Mesothelial cell of epicardium (in vitro differentiated cells): ENCODE data around the gene RNF130. TPM values are rescaled to one million over a fixed set of nuclear protein-coding genes. Genes with fewer than 3 reads are reported as not detected.

Experiments
- DNase-seq, 2 experiments: peaks; one replicate each; pipeline ENCODE4 v3.0.0; 2021; ENCODE audit warnings: low spot score in 2 of 2; ENCODE audit not compliant: unreplicated experiment in 2 of 2
- H3K27ac Mint-ChIP-seq: 2 replicates; pipeline ENCODE4 v1.8.0; 2021; ENCODE audit warnings: mixed read lengths
- H3K27me3 Mint-ChIP-seq: 2 replicates; pipeline ENCODE4 v1.8.0; 2021; ENCODE audit warnings: low read depth, mixed read lengths
- H3K36me3 Mint-ChIP-seq: 2 replicates; pipeline ENCODE4 v1.8.0; 2021; ENCODE audit warnings: mixed read lengths
- H3K4me1 Mint-ChIP-seq: 2 replicates; pipeline ENCODE4 v1.8.0; 2021; ENCODE audit warnings: mixed read lengths
- H3K4me3 Mint-ChIP-seq: 2 replicates; pipeline ENCODE4 v1.8.0; 2021; ENCODE audit warnings: mild to moderate bottlenecking, moderate library complexity, mixed read lengths
- H3K9me3 Mint-ChIP-seq: 2 replicates; pipeline ENCODE4 v1.8.0; 2021; ENCODE audit warnings: mixed read lengths
- total RNA-seq: library from RNA; stranded (reverse); gene quantifications from 3 replicates; pipeline ENCODE4 v1.2.1, GENCODE V29; 2021
- TF ChIP-seq, protein P1 (sequence below): fragments of 200-600 bp; sonication (generic); IDR thresholded peaks from one replicate; pipeline ENCODE4 v1.5.0; 2021; ENCODE audit warnings: antibody characterized with exemption; ENCODE audit not compliant: unreplicated experiment

Gene RNF130
- total RNA-seq, 1 donor from 2014 or later = 44.9 TPM

DNA sequence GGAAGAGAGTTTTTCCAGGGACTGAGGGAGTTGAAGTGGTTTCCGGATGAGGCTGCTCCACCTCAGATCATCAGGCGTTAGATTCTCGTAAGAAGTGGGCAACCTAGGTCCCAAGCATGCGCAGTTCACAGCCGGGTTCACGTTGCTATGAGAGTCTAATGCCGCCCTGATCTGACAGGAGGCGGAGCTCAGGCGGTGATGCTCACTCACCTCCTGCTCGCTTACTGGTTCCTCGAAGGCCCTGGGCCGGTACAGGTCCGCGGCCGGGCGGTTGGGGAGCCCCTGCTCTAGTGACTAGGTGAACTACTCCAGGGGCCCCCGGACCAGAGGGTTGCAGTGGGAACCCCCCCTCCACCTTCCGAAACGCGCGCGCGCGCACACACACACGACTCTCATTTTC lies 997 bp upstream of the RNF130 start:
- no peaks in the 10 kb centered on the region for H3K9me3 Mint-ChIP-seq
- H3K4me1 Mint-ChIP-seq = peaks cover 30% of the 10 kb centered on the region
- DNase-seq = no peak
- peaks cover 4% of the 10 kb centered on the region for H3K27me3 Mint-ChIP-seq
- H3K4me3 Mint-ChIP-seq = peak overlapping the region; percentile 50
- TF ChIP-seq, protein P1, sequence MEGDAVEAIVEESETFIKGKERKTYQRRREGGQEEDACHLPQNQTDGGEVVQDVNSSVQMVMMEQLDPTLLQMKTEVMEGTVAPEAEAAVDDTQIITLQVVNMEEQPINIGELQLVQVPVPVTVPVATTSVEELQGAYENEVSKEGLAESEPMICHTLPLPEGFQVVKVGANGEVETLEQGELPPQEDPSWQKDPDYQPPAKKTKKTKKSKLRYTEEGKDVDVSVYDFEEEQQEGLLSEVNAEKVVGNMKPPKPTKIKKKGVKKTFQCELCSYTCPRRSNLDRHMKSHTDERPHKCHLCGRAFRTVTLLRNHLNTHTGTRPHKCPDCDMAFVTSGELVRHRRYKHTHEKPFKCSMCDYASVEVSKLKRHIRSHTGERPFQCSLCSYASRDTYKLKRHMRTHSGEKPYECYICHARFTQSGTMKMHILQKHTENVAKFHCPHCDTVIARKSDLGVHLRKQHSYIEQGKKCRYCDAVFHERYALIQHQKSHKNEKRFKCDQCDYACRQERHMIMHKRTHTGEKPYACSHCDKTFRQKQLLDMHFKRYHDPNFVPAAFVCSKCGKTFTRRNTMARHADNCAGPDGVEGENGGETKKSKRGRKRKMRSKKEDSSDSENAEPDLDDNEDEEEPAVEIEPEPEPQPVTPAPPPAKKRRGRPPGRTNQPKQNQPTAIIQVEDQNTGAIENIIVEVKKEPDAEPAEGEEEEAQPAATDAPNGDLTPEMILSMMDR = no peak
- no peaks in the 10 kb centered on the region for H3K36me3 Mint-ChIP-seq
- H3K27ac Mint-ChIP-seq = no peak overlapping the region

DNA sequence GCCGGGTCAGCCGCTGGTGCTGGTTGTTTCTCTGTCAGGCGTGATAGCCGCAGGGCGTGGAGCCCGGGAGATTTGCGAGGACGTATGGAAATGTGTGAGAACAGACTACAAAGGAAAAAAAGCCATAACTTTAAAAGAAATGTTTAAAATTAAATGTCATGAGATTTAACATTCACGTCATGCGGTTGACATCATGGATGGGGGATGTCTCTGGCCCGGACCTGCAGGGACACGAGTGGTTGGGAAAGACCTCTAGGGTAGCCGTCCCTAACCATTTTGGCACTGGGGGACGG lies 643 bp upstream of the RNF130 start:
- H3K4me3 Mint-ChIP-seq = peak overlapping the region; percentile 38
- peaks cover 4% of the 10 kb centered on the region for H3K27me3 Mint-ChIP-seq
- H3K27ac Mint-ChIP-seq = no peak overlapping the region
- TF ChIP-seq, protein P1 = no peak
- no peak for DNase-seq
- no peaks in the 10 kb centered on the region for H3K9me3 Mint-ChIP-seq
- H3K36me3 Mint-ChIP-seq = no peaks in the 10 kb centered on the region
- peaks cover 32% of the 10 kb centered on the region for H3K4me1 Mint-ChIP-seq

DNA sequence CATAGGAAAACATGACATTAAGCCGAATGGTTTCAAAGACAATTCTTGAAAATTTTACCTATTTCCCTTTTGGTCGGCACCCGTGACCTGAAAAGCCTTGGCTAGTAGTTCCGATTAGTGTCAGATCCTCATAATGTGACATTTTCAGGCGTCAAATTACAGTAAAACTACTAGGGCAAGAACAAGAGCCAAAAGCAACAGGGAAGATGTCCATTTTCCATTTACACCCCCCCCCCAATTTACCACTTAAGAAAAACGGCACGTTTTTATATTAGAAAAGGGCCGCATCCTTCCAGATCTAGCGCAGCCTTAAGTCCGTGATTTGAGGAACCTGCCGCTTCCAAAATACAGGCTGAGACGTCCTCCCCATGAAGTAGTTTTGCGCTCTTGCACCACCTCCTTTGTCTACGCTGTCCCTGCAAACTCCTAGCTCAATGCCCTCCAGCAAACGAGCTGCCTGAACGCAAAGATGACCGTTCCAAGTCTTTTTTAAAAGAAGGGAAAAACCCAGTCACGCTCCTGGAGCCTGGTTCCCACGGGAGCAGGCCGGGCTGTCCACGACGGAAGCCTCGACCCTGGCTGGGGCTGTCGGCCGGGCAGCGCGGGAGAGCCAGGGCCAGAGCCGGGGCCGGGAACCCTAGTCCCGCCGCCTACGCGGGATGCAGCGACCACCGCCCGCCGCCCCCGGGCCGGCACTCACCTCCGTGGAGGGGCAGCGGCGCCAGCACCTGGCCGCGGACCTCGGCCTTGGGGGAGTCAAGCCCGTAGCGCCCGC lies 616 bp downstream of the RNF130 start:
- Mint-ChIP-seq H3K9me3 (no peaks in the 10 kb centered on the region), H3K27ac (peak overlapping the region; percentile 85), H3K27me3 (peaks cover 4% of the 10 kb centered on the region), H3K4me3 (peak overlapping the region; percentile 84), H3K4me1 (peaks cover 33% of the 10 kb centered on the region), H3K36me3 (peaks cover 2% of the 10 kb centered on the region)
- TF ChIP-seq, protein P1 = no peak
- peak in 1 of 2 experiments; percentile 67 for DNase-seq

DNA sequence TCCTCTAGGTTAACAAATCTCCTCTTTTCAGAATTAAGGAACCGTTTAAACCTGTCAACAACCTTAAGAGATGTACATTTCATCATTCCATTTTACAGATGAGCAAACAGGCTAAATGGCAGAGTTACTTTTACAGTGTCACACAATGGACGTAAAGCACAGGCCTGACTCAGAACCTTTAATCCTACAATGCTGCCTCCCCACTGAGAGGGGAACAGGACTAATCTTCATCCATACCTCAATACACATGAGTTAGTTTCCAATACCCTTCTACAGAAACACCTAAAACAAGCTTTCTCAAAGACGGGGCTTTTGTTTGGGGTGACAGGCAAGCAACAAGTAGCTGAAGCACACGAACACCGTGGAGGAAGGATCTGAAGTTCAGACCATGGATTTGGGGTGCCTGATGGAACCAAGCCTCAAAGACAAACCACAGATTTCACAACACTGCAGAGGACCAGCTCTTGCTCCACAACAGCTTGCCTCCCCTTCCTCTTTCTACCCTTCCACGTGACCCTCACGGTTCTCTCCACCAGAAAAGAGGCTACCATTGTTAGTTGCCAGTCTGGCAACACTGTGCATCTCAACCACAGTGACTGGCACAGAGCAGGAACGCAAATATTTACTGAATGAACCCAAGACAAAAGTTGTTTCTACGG lies 1.8 kb downstream of the RNF130 start:
- Mint-ChIP-seq H3K36me3 (peaks cover 2% of the 10 kb centered on the region), H3K9me3 (no peaks in the 10 kb centered on the region), H3K27ac (no peak overlapping the region), H3K4me1 (peaks cover 33% of the 10 kb centered on the region), H3K27me3 (peaks cover 2% of the 10 kb centered on the region), H3K4me3 (peak overlapping the region; percentile 84)
- no peak for DNase-seq
- TF ChIP-seq, protein P1 = no peak

DNA sequence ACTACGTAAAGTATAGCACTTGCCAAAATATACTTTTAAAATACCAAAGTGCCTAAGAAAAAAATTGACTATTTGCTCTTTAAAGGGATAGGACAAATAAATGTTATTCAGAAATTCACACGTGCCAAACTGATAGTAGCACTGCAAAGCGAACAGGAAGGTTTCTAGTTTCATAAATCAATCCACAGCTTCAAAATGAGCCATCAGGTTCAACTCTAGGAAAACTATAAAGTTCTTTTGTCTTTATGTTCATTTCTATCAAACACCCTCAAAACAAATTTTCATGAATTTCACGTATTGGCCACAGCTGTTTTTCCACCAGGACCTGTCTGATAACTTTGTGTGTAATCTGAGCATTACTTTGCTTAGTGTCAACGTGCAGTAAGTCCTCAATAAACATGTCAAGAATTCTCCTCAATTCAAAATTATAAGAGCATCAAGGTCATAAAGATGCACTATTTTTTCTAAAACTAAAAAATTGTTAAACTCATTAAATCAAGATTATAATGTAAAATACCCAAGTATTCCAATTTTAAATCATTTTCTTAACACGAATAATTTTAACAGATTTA lies 3.0 kb downstream of the RNF130 start:
- no peaks in the 10 kb centered on the region for H3K9me3 Mint-ChIP-seq
- H3K27ac Mint-ChIP-seq = peak overlapping the region; percentile 6
- peak overlapping the region; percentile 23 for H3K4me3 Mint-ChIP-seq
- DNase-seq = no peak
- TF ChIP-seq, protein P1 = no peak
- H3K36me3 Mint-ChIP-seq = peaks cover 2% of the 10 kb centered on the region
- H3K4me1 Mint-ChIP-seq = peaks cover 33% of the 10 kb centered on the region
- H3K27me3 Mint-ChIP-seq = peaks cover 2% of the 10 kb centered on the region
